MM.1S (cell line): ENCODE results near the gene SEMA6B.
A peak's percentile ranks its signal among the peaks of the same experiment; 100 is the strongest.

Experiments used
- DNase-seq: peaks from one replicate; pipeline ENCODE4 v3.0.0-alpha.2; 2015
- H2AFZ ChIP-seq: fragments of 300-600 bp; sonication (generic); 2 replicates; pipeline ENCODE4 v1.6.0; 2016; ENCODE audit warnings: antibody characterized with exemption, low read length
- H3F3A ChIP-seq: fragments of 300-600 bp; sonication (generic); 2 replicates; pipeline ENCODE4 v1.6.1; 2016; ENCODE audit warnings: mild to moderate bottlenecking, antibody characterized with exemption, low read length, moderate library complexity, mixed read lengths; ENCODE audit not compliant: insufficient read depth
- H3K27ac ChIP-seq: fragments of 300-600 bp; sonication (generic); 2 replicates; pipeline ENCODE4 v1.5.1; 2016; ENCODE audit warnings: mild to moderate bottlenecking, low read length
- H3K27me3 ChIP-seq: fragments of 300-600 bp; sonication (generic); replicated peaks from 2 replicates; pipeline ENCODE4 v1.6.0; 2016; ENCODE audit warnings: low read length; ENCODE audit not compliant: insufficient read depth
- H3K36me3 ChIP-seq: fragments of 300-600 bp; sonication (generic); replicated peaks from 2 replicates; pipeline ENCODE4 v1.6.1; 2016; ENCODE audit warnings: mild to moderate bottlenecking, low read length, mixed read lengths; ENCODE audit not compliant: insufficient read depth
- H3K4me1 ChIP-seq: fragments of 300-600 bp; sonication (generic); 2 replicates; pipeline ENCODE4 v1.6.1; 2016; ENCODE audit warnings: low read length, mixed read lengths
- H3K4me2 ChIP-seq: fragments of 300-600 bp; sonication (generic); 2 replicates; pipeline ENCODE4 v1.6.0; 2016; ENCODE audit warnings: low read depth, low read length
- H3K4me3 ChIP-seq: fragments of 300-600 bp; sonication (generic); 2 replicates; pipeline ENCODE4 v1.5.1; 2016; ENCODE audit warnings: low read length, mixed read lengths
- H3K79me2 ChIP-seq: fragments of 300-600 bp; sonication (generic); 2 replicates; pipeline ENCODE4 v1.6.1; 2016; ENCODE audit warnings: mixed run types, low read length, mixed read lengths
- H3K9ac ChIP-seq: fragments of 300-600 bp; sonication (generic); 2 replicates; pipeline ENCODE4 v1.6.1; 2016; ENCODE audit warnings: low read length, mixed read lengths
- H3K9me2 ChIP-seq: fragments of 300-600 bp; sonication (generic); replicated peaks from 2 replicates; pipeline ENCODE4 v1.6.1; 2016; ENCODE audit warnings: mild to moderate bottlenecking, low read length, mixed read lengths; ENCODE audit not compliant: insufficient read depth
- H3K9me3 ChIP-seq: fragments of 300-600 bp; sonication (generic); replicated peaks from 2 replicates; pipeline ENCODE4 v1.6.1; 2016; ENCODE audit warnings: mild to moderate bottlenecking, low read length, mixed read lengths; ENCODE audit not compliant: insufficient read depth
- H4K20me1 ChIP-seq: fragments of 300-600 bp; sonication (generic); 2 replicates; pipeline ENCODE4 v1.6.1; 2016; ENCODE audit warnings: mild to moderate bottlenecking, low read length, moderate library complexity, mixed read lengths; ENCODE audit not compliant: insufficient read depth
- CTCF ChIP-seq: fragments of 300-600 bp; sonication (generic); IDR thresholded peaks from 2 replicates; pipeline ENCODE4 v1.5.1; 2016; ENCODE audit warnings: antibody characterized with exemption, low read length, mixed read lengths
- EZH2 ChIP-seq: fragments of 300-600 bp; sonication (generic); optimal IDR thresholded peaks from 2 replicates; pipeline ENCODE3; 2017; ENCODE audit warnings: low read depth, mild to moderate bottlenecking, antibody characterized with exemption, low read length, mixed read lengths
- EZH2phosphoT487 ChIP-seq: fragments of 300-600 bp; sonication (generic); IDR thresholded peaks from 2 replicates; pipeline ENCODE4 v1.6.1; 2018; ENCODE audit warnings: antibody characterized with exemption, low read length

The SEMA6B gene

GRCh38 chr19:4539693-4540581 lies 19.5 kb downstream of the SEMA6B start, which contains the start of gene LRG1:
Gene LRG1, minus strand, starts transcription at chr19:4540036. Its CDS starts 23 bp downstream, at chr19:4540013.
- Histone ChIP-seq H4K20me1 (no peaks in the 10 kb centered on the region), H3K27me3 (peaks cover 71% of the 10 kb centered on the region), H3K9ac (no peak within 1 kb of the TSS), H3K36me3 (no peaks in the 10 kb centered on the region), H3K4me2 (peak within 1 kb of the TSS; percentile 3; the same call in 1 of the 2 replicates), H2AFZ (peak within 1 kb of the TSS; percentile 26), H3K4me1 (peaks cover 5% of the 10 kb centered on the region; the same call in 1 of the 2 replicates), H3K9me3 (no peaks in the 10 kb centered on the region), H3K4me3 (no peak within 1 kb of the TSS), H3K27ac (no peak within 1 kb of the TSS), H3F3A (no peaks in the 10 kb centered on the region), H3K79me2 (no peaks in the 10 kb centered on the region), H3K9me2 (no peaks in the 10 kb centered on the region)
- TF ChIP-seq EZH2 (no peak), EZH2phosphoT487 (no peak), CTCF (no peak)
- no peak for DNase-seq

GRCh38 chr19:4539169-4539692 lies 20.3 kb downstream of the SEMA6B start:
- no peak for TF ChIP-seq EZH2phosphoT487
- no peak for TF ChIP-seq CTCF
- no peak for TF ChIP-seq EZH2

DNA sequence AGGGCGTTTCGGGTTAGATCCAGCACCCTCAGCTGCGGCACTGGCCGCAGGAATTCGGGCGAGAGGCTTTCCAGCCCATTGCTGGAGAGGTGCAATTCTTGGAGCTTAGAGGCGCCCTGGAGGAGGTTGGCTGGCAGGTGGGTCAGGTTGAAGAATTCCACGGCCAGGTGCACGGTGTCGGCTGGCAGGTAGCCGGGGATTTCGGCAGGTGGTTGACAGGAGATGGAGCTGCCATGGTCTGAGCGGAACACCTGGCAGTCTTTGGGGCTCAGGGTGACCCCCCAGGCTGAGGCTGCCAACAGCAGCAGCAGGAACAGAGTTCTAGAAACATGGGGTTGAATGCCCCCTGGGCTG lies 20.9 kb downstream of the SEMA6B start:
- Histone ChIP-seq H3K79me2 (no peaks in the 10 kb centered on the region), H3K27ac (no peak overlapping the region), H3K36me3 (no peaks in the 10 kb centered on the region), H4K20me1 (no peaks in the 10 kb centered on the region), H3K4me3 (no peak overlapping the region), H3K9ac (no peak overlapping the region), H2AFZ (no peak overlapping the region), H3K27me3 (peaks cover 81% of the 10 kb centered on the region), H3K9me3 (no peaks in the 10 kb centered on the region), H3K9me2 (no peaks in the 10 kb centered on the region), H3F3A (no peaks in the 10 kb centered on the region), H3K4me2 (no peak overlapping the region), H3K4me1 (peaks cover 5% of the 10 kb centered on the region; the same call in 1 of the 2 replicates)
- TF ChIP-seq EZH2 (no peak), CTCF (no peak), EZH2phosphoT487 (no peak)
- DNase-seq = no peak

More at GRCh38 chr19:4539169-4539692, 20.3 kb downstream of the SEMA6B start:
- H2AFZ ChIP-seq = no peak overlapping the region
- no peak overlapping the region for H3K27ac ChIP-seq
- H3K4me3 ChIP-seq = no peak overlapping the region
- no peaks in the 10 kb centered on the region for H3K79me2 ChIP-seq
- no peaks in the 10 kb centered on the region for H3K9me2 ChIP-seq
- H3K9ac ChIP-seq = no peak overlapping the region
- no peaks in the 10 kb centered on the region for H3K9me3 ChIP-seq
- no peaks in the 10 kb centered on the region for H3K36me3 ChIP-seq
- no peak overlapping the region for H3K4me2 ChIP-seq
- H3F3A ChIP-seq = no peaks in the 10 kb centered on the region
- peaks cover 5% of the 10 kb centered on the region; the same call in 1 of the 2 replicates for H3K4me1 ChIP-seq
- no peaks in the 10 kb centered on the region for H4K20me1 ChIP-seq
- DNase-seq = no peak
- peaks cover 75% of the 10 kb centered on the region for H3K27me3 ChIP-seq
